Loucy (cell line): ENCODE measurements around the gene CHP2.

Source experiments
- H2AFZ ChIP-seq: fragments of 200-600 bp; sonication (generic); 2 replicates; pipeline ENCODE4 v1.6.0; 2016; ENCODE audit warnings: antibody characterized with exemption, mild to moderate bottlenecking, low read length, moderate library complexity
- H3F3A ChIP-seq: fragments of 200-600 bp; 2 replicates; pipeline ENCODE4 v1.6.0; 2016; ENCODE audit warnings: antibody characterized with exemption, low read depth, mild to moderate bottlenecking
- H3K27me3 ChIP-seq: fragments of 200-600 bp; sonication (generic); 2 replicates; pipeline ENCODE4 v1.6.1; 2014; ENCODE audit warnings: low read length, mild to moderate bottlenecking; ENCODE audit not compliant: insufficient read depth, poor library complexity, severe bottlenecking
- H3K36me3 ChIP-seq: fragments of 200-600 bp; sonication (generic); 2 replicates; pipeline ENCODE4 v1.6.1; 2016; ENCODE audit warnings: low read length; ENCODE audit not compliant: insufficient read depth
- H3K4me1 ChIP-seq: fragments of 200-600 bp; sonication (generic); 2 replicates; pipeline ENCODE4 v1.5.1; 2014; ENCODE audit warnings: low read length, mild to moderate bottlenecking; ENCODE audit not compliant: insufficient read depth, poor library complexity, severe bottlenecking
- H3K4me2 ChIP-seq: fragments of 200-600 bp; sonication (generic); 2 replicates; pipeline ENCODE4 v1.6.0; 2014; ENCODE audit warnings: antibody characterized with exemption, low read length, low read depth, mild to moderate bottlenecking; ENCODE audit not compliant: poor library complexity, severe bottlenecking
- H3K4me3 ChIP-seq: fragments of 200-600 bp; sonication (generic); 2 replicates; pipeline ENCODE4 v1.5.1; 2014; ENCODE audit warnings: low read length, mild to moderate bottlenecking, mixed read lengths; ENCODE audit not compliant: poor library complexity, severe bottlenecking
- H3K79me2 ChIP-seq: fragments of 200-600 bp; sonication (generic); 2 replicates; pipeline ENCODE4 v1.6.1; 2014; ENCODE audit warnings: low read length; ENCODE audit not compliant: insufficient read depth
- H3K9ac ChIP-seq: fragments of 200-600 bp; sonication (generic); 2 replicates; pipeline ENCODE4 v1.6.0; 2014; ENCODE audit warnings: mild to moderate bottlenecking, low read depth, low read length, moderate library complexity; ENCODE audit not compliant: poor library complexity, severe bottlenecking
- H3K9me2 ChIP-seq: fragments of 200-600 bp; sonication (generic); replicated peaks from 2 replicates; pipeline ENCODE4 v1.6.1; 2016; ENCODE audit warnings: low read depth, low read length, mixed read lengths
- H3K9me3 ChIP-seq: fragments of 200-600 bp; sonication (generic); 2 replicates; pipeline ENCODE4 v1.6.1; 2014; ENCODE audit warnings: mild to moderate bottlenecking, antibody characterized with exemption, low read length, low read depth; ENCODE audit not compliant: insufficient read depth
- H4K20me1 ChIP-seq: fragments of 200-600 bp; sonication (generic); 2 replicates; pipeline ENCODE4 v1.6.0; 2014; ENCODE audit warnings: antibody characterized with exemption, low read length, mild to moderate bottlenecking; ENCODE audit not compliant: insufficient read depth, poor library complexity, severe bottlenecking
- CTCF ChIP-seq: fragments of 200-600 bp; sonication (generic); conservative IDR thresholded peaks from 2 replicates; pipeline ENCODE4 v1.5.1; 2014; ENCODE audit warnings: mild to moderate bottlenecking, antibody characterized with exemption, low read length
- EZH2phosphoT487 ChIP-seq: fragments of 200-600 bp; IDR thresholded peaks from 2 replicates; pipeline ENCODE4 v1.6.1; 2018; ENCODE audit warnings: antibody characterized with exemption, mild to moderate bottlenecking, moderate library complexity, borderline replicate concordance

Gene CHP2

GRCh38 chr16:23709536-23709935 is 45.3 kb upstream of the CHP2 start:
- H3K9me3 ChIP-seq, result no peaks in the 10 kb centered on the region
- H3K4me1 ChIP-seq, result no peaks in the 10 kb centered on the region
- no peak overlapping the region for H2AFZ ChIP-seq
- H3K9me2 ChIP-seq, result no peaks in the 10 kb centered on the region
- TF ChIP-seq EZH2phosphoT487 (no peak), CTCF (no peak)
- no peak overlapping the region for H3K4me2 ChIP-seq
- H3K9ac ChIP-seq, result no peak overlapping the region
- H3F3A ChIP-seq, result no peaks in the 10 kb centered on the region
- H4K20me1 ChIP-seq, result no peaks in the 10 kb centered on the region
- no peaks in the 10 kb centered on the region for H3K79me2 ChIP-seq
- H3K4me3 ChIP-seq, result no peak overlapping the region
- no peaks in the 10 kb centered on the region for H3K27me3 ChIP-seq
- no peaks in the 10 kb centered on the region for H3K36me3 ChIP-seq

GRCh38 chr16:23710008-23710407 is 44.8 kb upstream of the CHP2 start:
- no peaks in the 10 kb centered on the region for H3K9me3 ChIP-seq
- no peaks in the 10 kb centered on the region for H4K20me1 ChIP-seq
- no peaks in the 10 kb centered on the region for H3K9me2 ChIP-seq
- H3K9ac ChIP-seq, result no peak overlapping the region
- no peaks in the 10 kb centered on the region for H3K4me1 ChIP-seq
- H3K79me2 ChIP-seq, result no peaks in the 10 kb centered on the region
- H3K36me3 ChIP-seq, result no peaks in the 10 kb centered on the region
- H2AFZ ChIP-seq, result no peak overlapping the region
- no peak overlapping the region for H3K4me2 ChIP-seq
- no peaks in the 10 kb centered on the region for H3K27me3 ChIP-seq
- no peak overlapping the region for H3K4me3 ChIP-seq
- TF ChIP-seq CTCF (no peak), EZH2phosphoT487 (no peak)
- no peaks in the 10 kb centered on the region for H3F3A ChIP-seq

GRCh38 chr16:23710504-23710903 is 44.3 kb upstream of the CHP2 start:
- Histone ChIP-seq H3K9me3 (no peaks in the 10 kb centered on the region), H3K9ac (no peak overlapping the region)

More at GRCh38 chr16:23710504-23710903, 44.3 kb upstream of the CHP2 start:
- H4K20me1 ChIP-seq, result no peaks in the 10 kb centered on the region
- no peaks in the 10 kb centered on the region for H3K9me2 ChIP-seq
- no peaks in the 10 kb centered on the region for H3K79me2 ChIP-seq
- no peaks in the 10 kb centered on the region for H3K36me3 ChIP-seq
- no peaks in the 10 kb centered on the region for H3K27me3 ChIP-seq
- H3K4me2 ChIP-seq, result no peak overlapping the region
- no peak for TF ChIP-seq EZH2phosphoT487
- TF ChIP-seq CTCF, result no peak
- no peaks in the 10 kb centered on the region for H3F3A ChIP-seq
- H3K4me1 ChIP-seq, result no peaks in the 10 kb centered on the region
- no peak overlapping the region for H2AFZ ChIP-seq
- no peak overlapping the region for H3K4me3 ChIP-seq
